DOHH2 (cell line): ENCODE measurements around the gene BET1L.

Experiments
- H3F3A ChIP-seq: fragments of 200-600 bp; sonication (generic), shearing (Covaris generic); 2 replicates; pipeline ENCODE4 v1.6.0; 2016; ENCODE audit warnings: antibody characterized with exemption, mild to moderate bottlenecking; ENCODE audit not compliant: control insufficient read depth, insufficient read depth
- H3K27ac ChIP-seq: fragments of 200-600 bp; sonication (generic); 2 replicates; pipeline ENCODE4 v1.5.1; 2014; ENCODE audit warnings: low read depth, mild to moderate bottlenecking, low read length, moderate library complexity
- H3K27me3 ChIP-seq: fragments of 200-600 bp; sonication (generic); 2 replicates; pipeline ENCODE4 v1.6.1; 2014; ENCODE audit warnings: mild to moderate bottlenecking, low read length, mixed read lengths; ENCODE audit not compliant: control insufficient read depth
- H3K36me3 ChIP-seq: fragments of 200-600 bp; sonication (generic); 2 replicates; pipeline ENCODE4 v1.6.1; 2014; ENCODE audit warnings: mild to moderate bottlenecking, low read length, moderate library complexity, mixed read lengths; ENCODE audit not compliant: control insufficient read depth
- H3K4me1 ChIP-seq: fragments of 200-600 bp; sonication (generic); 2 replicates; pipeline ENCODE4 v1.6.1; 2014; ENCODE audit warnings: mild to moderate bottlenecking, low read length, mixed read lengths; ENCODE audit not compliant: control insufficient read depth
- H3K4me2 ChIP-seq: fragments of 200-600 bp; sonication (generic); 2 replicates; pipeline ENCODE4 v1.6.0; 2014; ENCODE audit warnings: mild to moderate bottlenecking, low read length, moderate library complexity
- H3K4me3 ChIP-seq: fragments of 200-600 bp; sonication (generic); 2 replicates; pipeline ENCODE4 v1.5.1; 2014; ENCODE audit warnings: mild to moderate bottlenecking, low read length, mixed read lengths
- H3K79me2 ChIP-seq: fragments of 200-600 bp; sonication (generic); 2 replicates; pipeline ENCODE4 v1.6.1; 2014; ENCODE audit warnings: mild to moderate bottlenecking, low read length, mixed read lengths; ENCODE audit not compliant: control insufficient read depth
- H3K9me2 ChIP-seq: fragments of 200-600 bp; sonication (generic); replicated peaks from 2 replicates; pipeline ENCODE4 v1.6.1; 2014; ENCODE audit warnings: mild to moderate bottlenecking, low read length, mixed read lengths; ENCODE audit not compliant: control insufficient read depth
- H3K9me3 ChIP-seq: fragments of 200-600 bp; sonication (generic); 2 replicates; pipeline ENCODE4 v1.6.1; 2014; ENCODE audit warnings: antibody characterized with exemption, low read length, mixed read lengths; ENCODE audit not compliant: control insufficient read depth, insufficient read depth
- H4K20me1 ChIP-seq: fragments of 200-600 bp; sonication (generic); 2 replicates; pipeline ENCODE4 v1.6.0; 2014; ENCODE audit warnings: low read depth, mild to moderate bottlenecking, antibody characterized with exemption, low read length, moderate library complexity; ENCODE audit not compliant: control insufficient read depth, insufficient read depth
- CTCF ChIP-seq: fragments of 200-600 bp; sonication (generic); IDR thresholded peaks from one replicate; pipeline ENCODE4 v1.5.1; 2014; ENCODE audit warnings: antibody characterized with exemption, mild to moderate bottlenecking, low read depth, low read length; ENCODE audit not compliant: poor library complexity, severe bottlenecking
- EZH2phosphoT487 ChIP-seq: fragments of 200-600 bp; sonication (generic); IDR thresholded peaks from 2 replicates; pipeline ENCODE4 v1.6.1; 2017; ENCODE audit warnings: borderline replicate concordance, mild to moderate bottlenecking, antibody characterized with exemption, low read length, moderate library complexity, mixed read lengths

BET1L gene

GRCh38 chr11:216081-216974 is 9.1 kb upstream of the BET1L start:
- peaks cover 49% of the 10 kb centered on the region for H3K36me3 ChIP-seq
- no peak for TF ChIP-seq EZH2phosphoT487
- no peak for TF ChIP-seq CTCF

GRCh38 chr11:215581-216037 is 8.4 kb upstream of the BET1L start:
- peaks cover 10% of the 10 kb centered on the region for H3K79me2 ChIP-seq
- H3K27me3 ChIP-seq = no peaks in the 10 kb centered on the region
- no peaks in the 10 kb centered on the region; the same call in 1 of the 2 replicates for H3K4me1 ChIP-seq
- H3F3A ChIP-seq = peaks cover 4% of the 10 kb centered on the region; the same call in 1 of the 2 replicates
- H3K36me3 ChIP-seq = peaks cover 56% of the 10 kb centered on the region
- no peak overlapping the region for H3K4me3 ChIP-seq
- H3K9me3 ChIP-seq = no peaks in the 10 kb centered on the region
- H3K4me2 ChIP-seq = no peak overlapping the region
- no peaks in the 10 kb centered on the region for H3K9me2 ChIP-seq
- peaks cover 3% of the 10 kb centered on the region; the same call in 1 of the 2 replicates for H4K20me1 ChIP-seq
- H3K27ac ChIP-seq = no peak overlapping the region
- no peak for TF ChIP-seq EZH2phosphoT487
- no peak for TF ChIP-seq CTCF

More at GRCh38 chr11:216081-216974, 9.1 kb upstream of the BET1L start:
- peaks cover 4% of the 10 kb centered on the region; the same call in 1 of the 2 replicates for H3F3A ChIP-seq
- H4K20me1 ChIP-seq = no peaks in the 10 kb centered on the region; the same call in 1 of the 2 replicates
- no peak overlapping the region for H3K4me2 ChIP-seq
- no peaks in the 10 kb centered on the region for H3K9me2 ChIP-seq
- no peaks in the 10 kb centered on the region for H3K4me1 ChIP-seq
- no peaks in the 10 kb centered on the region for H3K9me3 ChIP-seq
- H3K27me3 ChIP-seq = no peaks in the 10 kb centered on the region
- H3K79me2 ChIP-seq = peaks cover 3% of the 10 kb centered on the region
- H3K27ac ChIP-seq = no peak overlapping the region
- H3K4me3 ChIP-seq = no peak overlapping the region

GRCh38 chr11:214083-214482 is 6.9 kb upstream of the BET1L start:
- H3K4me1 ChIP-seq = peaks cover 14% of the 10 kb centered on the region
- H3K9me2 ChIP-seq = no peaks in the 10 kb centered on the region
- H3K27me3 ChIP-seq = no peaks in the 10 kb centered on the region
- peaks cover 4% of the 10 kb centered on the region; the same call in 1 of the 2 replicates for H3F3A ChIP-seq
- no peak overlapping the region for H3K4me2 ChIP-seq
- H3K79me2 ChIP-seq = peaks cover 26% of the 10 kb centered on the region
- H4K20me1 ChIP-seq = peaks cover 11% of the 10 kb centered on the region
- no peak overlapping the region for H3K27ac ChIP-seq
- peaks cover 72% of the 10 kb centered on the region for H3K36me3 ChIP-seq
- no peak overlapping the region for H3K4me3 ChIP-seq
- H3K9me3 ChIP-seq = no peaks in the 10 kb centered on the region
- TF ChIP-seq CTCF (no peak), EZH2phosphoT487 (no peak)
